RWPE2 (cell line): ENCODE results near the gene TM4SF1.
"Not testable (repeated sequence)": the region's sequence is repeated elsewhere in the genome, so short reads cannot be mapped to it uniquely, and the experiment has no call there.

Experiments used
- ATAC-seq: fragments of 200-7000 bp; cut with Tn5 transposase; 3 replicates; pipeline ENCODE4 v1.9.1; 2021; ENCODE audit warnings: low read depth
- DNase-seq: peaks from one replicate; pipeline ENCODE4 v3.0.0-alpha.2; 2020; ENCODE audit warnings: low spot score
- H3K27ac ChIP-seq: fragments of 450-650 bp; 2 replicates; pipeline ENCODE4 v1.5.1; 2017; ENCODE audit warnings: mild to moderate bottlenecking; ENCODE audit not compliant: poor library complexity, severe bottlenecking
- H3K27me3 ChIP-seq: fragments of 250-450 bp; sonication (Bioruptor Pico); 2 replicates; pipeline ENCODE4 v1.5.1; 2021; ENCODE audit warnings: mild to moderate bottlenecking, moderate library complexity; ENCODE audit not compliant: insufficient read depth, poor library complexity, severe bottlenecking
- H3K36me3 ChIP-seq: fragments of 250-450 bp; sonication (Bioruptor Pico); 2 replicates; pipeline ENCODE4 v1.5.1; 2020; ENCODE audit warnings: low read depth, mild to moderate bottlenecking, moderate library complexity
- H3K4me1 ChIP-seq: fragments of 250-450 bp; sonication (Bioruptor Pico); 2 replicates; pipeline ENCODE4 v1.5.1; 2021; ENCODE audit warnings: mild to moderate bottlenecking, moderate library complexity; ENCODE audit not compliant: insufficient read depth, poor library complexity, severe bottlenecking
- H3K4me3 ChIP-seq: fragments of 250-450 bp; sonication (Bioruptor Pico); 2 replicates; pipeline ENCODE4 v1.5.1; 2021; ENCODE audit warnings: mild to moderate bottlenecking, moderate library complexity; ENCODE audit not compliant: severe bottlenecking
- H3K9me3 ChIP-seq: fragments of 250-450 bp; sonication (Bioruptor Pico); 2 replicates; pipeline ENCODE4 v1.5.1; 2021; ENCODE audit warnings: mild to moderate bottlenecking, moderate library complexity; ENCODE audit not compliant: severe bottlenecking
- TF ChIP-seq, protein P1 (sequence below): fragments of 450-650 bp; IDR thresholded peaks from one replicate; pipeline ENCODE4 v1.5.1; 2017; ENCODE audit warnings: mild to moderate bottlenecking, moderate library complexity; ENCODE audit not compliant: poor library complexity, severe bottlenecking

Gene TM4SF1

DNA sequence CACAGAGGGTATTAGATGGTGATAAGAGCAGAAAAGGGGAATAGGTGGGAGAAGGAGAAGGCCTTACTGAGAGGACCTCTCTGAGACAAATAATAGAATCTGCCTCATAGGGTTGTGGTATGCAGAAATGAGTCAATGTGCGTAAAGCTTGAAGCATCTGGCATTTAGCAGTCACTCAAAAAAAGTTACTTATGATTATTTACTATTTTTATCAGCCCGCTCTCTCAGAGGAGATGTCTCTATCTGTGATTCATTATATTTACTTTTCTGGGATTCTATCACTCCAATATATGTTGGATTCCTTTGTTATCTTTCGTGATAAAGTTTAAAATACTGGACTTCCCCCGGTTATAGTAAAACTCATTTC is 4.6 kb upstream of the TM4SF1 start:
- H3K4me1 ChIP-seq: peaks cover 41% of the 10 kb centered on the region
- H3K9me3 ChIP-seq: no peaks in the 10 kb centered on the region
- H3K4me3 ChIP-seq: no peak overlapping the region
- TF ChIP-seq, protein P1, sequence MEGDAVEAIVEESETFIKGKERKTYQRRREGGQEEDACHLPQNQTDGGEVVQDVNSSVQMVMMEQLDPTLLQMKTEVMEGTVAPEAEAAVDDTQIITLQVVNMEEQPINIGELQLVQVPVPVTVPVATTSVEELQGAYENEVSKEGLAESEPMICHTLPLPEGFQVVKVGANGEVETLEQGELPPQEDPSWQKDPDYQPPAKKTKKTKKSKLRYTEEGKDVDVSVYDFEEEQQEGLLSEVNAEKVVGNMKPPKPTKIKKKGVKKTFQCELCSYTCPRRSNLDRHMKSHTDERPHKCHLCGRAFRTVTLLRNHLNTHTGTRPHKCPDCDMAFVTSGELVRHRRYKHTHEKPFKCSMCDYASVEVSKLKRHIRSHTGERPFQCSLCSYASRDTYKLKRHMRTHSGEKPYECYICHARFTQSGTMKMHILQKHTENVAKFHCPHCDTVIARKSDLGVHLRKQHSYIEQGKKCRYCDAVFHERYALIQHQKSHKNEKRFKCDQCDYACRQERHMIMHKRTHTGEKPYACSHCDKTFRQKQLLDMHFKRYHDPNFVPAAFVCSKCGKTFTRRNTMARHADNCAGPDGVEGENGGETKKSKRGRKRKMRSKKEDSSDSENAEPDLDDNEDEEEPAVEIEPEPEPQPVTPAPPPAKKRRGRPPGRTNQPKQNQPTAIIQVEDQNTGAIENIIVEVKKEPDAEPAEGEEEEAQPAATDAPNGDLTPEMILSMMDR: no peak
- H3K36me3 ChIP-seq: no peaks in the 10 kb centered on the region
- DNase-seq: no peak
- H3K27ac ChIP-seq: peak overlapping the region; percentile 20
- H3K27me3 ChIP-seq: no peaks in the 10 kb centered on the region
- peak; percentile 24; the same call in 2 of the 3 replicates for ATAC-seq

DNA sequence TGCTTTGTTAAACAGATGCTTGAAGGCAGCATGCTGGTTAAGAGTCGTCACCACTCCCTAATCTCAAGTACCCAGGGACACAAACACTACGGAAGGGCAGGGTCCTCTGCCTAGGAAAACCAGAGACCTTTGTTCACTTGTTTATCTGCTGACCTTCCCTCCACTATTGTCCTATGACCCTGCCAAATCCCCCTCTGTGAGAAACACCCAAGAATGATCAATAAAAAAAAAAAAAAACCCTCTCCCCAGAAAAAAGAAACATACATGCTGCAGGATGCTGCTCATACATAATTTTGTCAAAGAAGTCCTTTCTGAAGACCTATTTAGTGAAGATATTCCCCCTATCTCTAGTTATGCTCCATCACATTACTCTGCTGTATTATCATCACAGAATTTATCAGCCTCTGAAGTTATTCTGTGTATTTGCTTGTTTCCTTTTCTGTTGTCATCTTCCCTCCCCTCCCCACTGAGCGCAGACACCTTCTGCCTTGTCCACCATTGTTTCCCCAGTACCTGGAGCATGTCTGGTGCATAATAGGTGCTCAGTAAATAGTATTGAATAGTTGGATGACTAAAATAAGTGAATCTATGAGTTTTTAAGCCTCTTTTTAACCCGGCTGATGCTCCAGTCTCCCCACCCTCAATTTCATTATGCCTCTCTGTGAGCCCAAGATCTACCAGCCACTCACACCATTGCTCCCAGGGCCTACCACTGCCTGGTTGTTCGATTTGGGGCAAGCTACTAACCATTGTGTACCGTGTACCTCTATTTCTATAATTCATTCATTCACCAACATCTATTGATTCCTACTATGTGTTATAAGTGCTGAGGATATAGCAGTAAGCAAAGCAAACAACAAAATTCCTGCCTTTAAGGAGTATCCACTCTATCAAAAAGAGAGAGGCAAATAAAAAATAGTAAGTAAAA is 4.0 kb upstream of the TM4SF1 start:
- H3K27ac ChIP-seq: peak overlapping the region; percentile 20
- no peak overlapping the region for H3K4me3 ChIP-seq
- H3K27me3 ChIP-seq: no peaks in the 10 kb centered on the region
- no peaks in the 10 kb centered on the region for H3K36me3 ChIP-seq
- peaks cover 36% of the 10 kb centered on the region for H3K4me1 ChIP-seq
- DNase-seq (no peak), ATAC-seq (no peak)
- TF ChIP-seq, protein P1: no peak
- H3K9me3 ChIP-seq: no peaks in the 10 kb centered on the region

DNA sequence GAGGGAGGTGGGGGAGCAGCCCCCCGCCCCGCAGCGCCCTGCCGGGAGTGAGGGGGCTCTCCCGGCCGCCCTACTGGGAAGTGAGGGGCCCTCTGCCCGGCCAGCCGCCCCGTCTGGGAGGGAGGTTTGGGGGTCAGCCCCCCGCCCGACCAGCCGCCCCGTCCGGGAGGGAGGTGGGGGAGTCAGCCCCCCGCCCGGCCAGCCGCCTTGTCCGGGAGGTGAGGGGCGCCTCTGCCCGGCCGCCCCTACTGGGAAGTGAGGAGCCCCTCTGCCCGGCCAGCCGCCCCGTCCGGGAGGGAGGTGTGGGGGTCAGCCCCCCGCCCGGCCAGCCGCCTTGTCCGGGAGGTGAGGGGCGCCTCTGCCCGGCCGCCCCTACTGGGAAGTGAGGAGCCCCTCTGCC is 2.8 kb upstream of the TM4SF1 start:
- DNase-seq, H3K27me3 ChIP-seq, H3K36me3 ChIP-seq, H3K4me3 ChIP-seq, H3K9me3 ChIP-seq, ATAC-seq, H3K27ac ChIP-seq: not testable (repeated sequence)
- peaks cover 36% of the 10 kb centered on the region for H3K4me1 ChIP-seq

DNA sequence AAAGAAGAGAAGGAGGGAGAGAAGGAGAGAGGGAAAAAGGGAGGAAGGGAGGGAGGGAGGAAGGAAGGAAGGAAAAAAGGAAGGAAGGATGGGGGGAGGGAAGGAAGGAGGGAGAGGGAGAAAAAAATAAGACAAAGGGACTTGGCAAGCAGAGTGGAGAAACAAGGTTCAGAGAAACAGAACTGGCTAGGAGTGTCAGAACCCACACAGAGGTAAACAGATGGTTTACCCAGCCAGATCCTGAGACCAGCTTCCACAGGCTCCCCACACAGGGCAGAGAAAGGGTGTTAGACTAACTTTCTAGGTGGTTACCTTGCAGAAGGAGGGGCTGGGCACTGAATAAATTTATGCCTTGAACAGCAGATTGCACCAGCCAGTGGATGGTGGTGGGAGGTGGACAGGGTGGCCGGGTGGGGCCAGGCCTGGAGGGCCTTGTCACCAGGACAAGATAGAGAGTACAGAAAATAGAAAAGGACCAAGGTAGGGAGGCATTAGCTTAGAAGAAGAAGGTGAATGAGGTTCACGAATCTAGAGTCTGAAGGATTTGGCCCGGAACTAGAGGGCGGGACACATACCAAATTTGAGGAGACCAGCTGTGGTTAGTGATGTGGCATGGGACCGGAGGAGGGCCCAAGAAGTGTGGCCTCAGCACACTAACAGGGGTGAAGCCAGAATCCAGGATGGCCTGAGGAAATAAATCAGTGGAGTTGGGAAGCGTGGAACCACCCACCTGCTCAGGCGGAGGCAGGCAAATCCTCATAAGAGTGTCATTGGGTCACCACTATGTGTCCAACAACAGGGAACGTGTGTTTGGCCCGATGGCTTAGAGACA is 1.2 kb upstream of the TM4SF1 start:
- no peaks in the 10 kb centered on the region for H3K9me3 ChIP-seq
- ATAC-seq (no peak), DNase-seq (no peak)
- H3K27me3 ChIP-seq: no peaks in the 10 kb centered on the region
- no peak overlapping the region for H3K4me3 ChIP-seq
- H3K27ac ChIP-seq: peak overlapping the region; percentile 93
- TF ChIP-seq, protein P1: no peak
- peaks cover 19% of the 10 kb centered on the region for H3K36me3 ChIP-seq
- H3K4me1 ChIP-seq: peaks cover 47% of the 10 kb centered on the region

DNA sequence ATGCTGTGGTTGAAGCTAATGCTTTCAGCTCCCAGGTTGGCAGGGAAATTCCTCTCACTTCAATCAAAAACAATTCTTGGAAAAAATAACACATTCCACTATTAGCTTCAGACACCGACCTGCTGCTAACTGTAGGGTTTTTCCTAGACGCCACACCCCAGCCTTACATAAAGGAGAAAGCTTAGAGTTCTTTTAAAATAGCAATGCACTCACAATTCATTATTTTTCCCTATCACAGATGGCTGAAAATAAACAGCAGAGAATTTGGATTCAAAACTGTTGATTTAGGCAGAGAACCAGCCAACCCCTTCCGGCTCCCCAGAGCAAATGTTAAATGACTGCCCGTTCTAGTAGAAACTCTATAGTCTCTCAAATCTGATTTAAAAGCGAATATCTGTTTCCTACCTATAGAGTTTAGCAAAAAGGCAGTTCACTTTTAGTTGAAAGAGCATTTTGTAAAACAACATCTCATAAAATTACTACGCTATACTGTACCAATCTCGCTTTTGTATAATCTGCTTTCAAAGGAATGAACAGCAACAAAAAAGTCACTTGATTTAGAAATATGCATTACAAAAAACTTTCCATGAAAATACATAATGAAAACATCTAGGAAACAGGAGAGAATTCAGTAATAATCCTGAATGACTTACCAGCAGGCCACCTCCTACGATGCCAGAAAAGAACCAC is 586 bp downstream of the TM4SF1 start:
- Histone ChIP-seq H3K27ac (peak overlapping the region; percentile 93), H3K9me3 (no peaks in the 10 kb centered on the region), H3K4me1 (peaks cover 59% of the 10 kb centered on the region), H3K36me3 (peaks cover 37% of the 10 kb centered on the region), H3K27me3 (no peaks in the 10 kb centered on the region), H3K4me3 (peak overlapping the region; percentile 42)
- TF ChIP-seq, protein P1: no peak
- ATAC-seq: no peak
- no peak for DNase-seq
